Activated naive CD8-positive, alpha-beta T cell (primary cell): ENCODE measurements around the gene PCBD1.
"Not testable (repeated sequence)": the region's sequence is repeated elsewhere in the genome, so short reads cannot be mapped to it uniquely, and the experiment has no call there.

ENCODE experiments used
- H3K27ac Mint-ChIP-seq: one replicate; pipeline ENCODE4 v1.8.0; 2021; ENCODE audit warnings: mixed read lengths
- H3K27me3 Mint-ChIP-seq: one replicate; pipeline ENCODE4 v1.8.0; 2021; ENCODE audit warnings: mixed read lengths
- H3K36me3 Mint-ChIP-seq: one replicate; pipeline ENCODE4 v1.8.0; 2021; ENCODE audit warnings: mixed read lengths
- H3K4me1 Mint-ChIP-seq: one replicate; pipeline ENCODE4 v1.8.0; 2021; ENCODE audit warnings: low read depth, mixed read lengths
- H3K4me3 Mint-ChIP-seq: one replicate; pipeline ENCODE4 v1.8.0; 2021; ENCODE audit warnings: mild to moderate bottlenecking, mixed read lengths
- H3K9me3 Mint-ChIP-seq: one replicate; pipeline ENCODE4 v1.8.0; 2021; ENCODE audit warnings: low read depth, mixed read lengths

The PCBD1 gene

GRCh38 chr10:70925377-70926225 lies 37.2 kb upstream of the PCBD1 start:
- H3K4me3 Mint-ChIP-seq = no peak overlapping the region
- H3K27me3 Mint-ChIP-seq = peaks cover 6% of the 10 kb centered on the region
- H3K27ac Mint-ChIP-seq = no peak overlapping the region
- no peaks in the 10 kb centered on the region for H3K9me3 Mint-ChIP-seq
- H3K4me1 Mint-ChIP-seq = peaks cover 5% of the 10 kb centered on the region
- no peaks in the 10 kb centered on the region for H3K36me3 Mint-ChIP-seq

- Mint-ChIP-seq H3K27me3 (peaks cover 6% of the 10 kb centered on the region), H3K4me1 (peaks cover 5% of the 10 kb centered on the region), H3K9me3 (no peaks in the 10 kb centered on the region), H3K36me3 (no peaks in the 10 kb centered on the region), H3K27ac (no peak overlapping the region), H3K4me3 (no peak overlapping the region)
Observed at GRCh38 chr10:70923696-70924095, 35.3 kb upstream of the PCBD1 start.

DNA sequence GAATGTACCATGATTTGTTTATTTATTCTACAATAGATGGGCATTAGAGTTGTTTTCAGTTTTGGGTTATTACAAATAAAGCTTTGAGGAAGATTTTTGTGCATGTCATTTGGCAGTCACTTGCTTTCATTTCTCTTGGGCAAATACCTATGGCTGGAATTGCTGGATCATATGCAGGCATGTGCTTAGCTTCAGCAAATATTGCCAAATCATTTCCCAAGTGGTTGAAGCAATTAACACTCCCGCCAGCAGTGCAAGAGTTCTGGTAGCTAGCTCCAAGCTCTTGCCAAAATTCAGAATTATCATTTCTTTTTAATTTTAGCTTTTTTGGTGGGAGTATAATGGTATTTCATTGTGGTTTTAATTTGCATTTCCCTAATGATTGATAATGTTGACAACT lies 32.9 kb upstream of the PCBD1 start:
- Mint-ChIP-seq H3K4me1 (peaks cover 5% of the 10 kb centered on the region), H3K36me3 (no peaks in the 10 kb centered on the region), H3K27me3 (peaks cover 6% of the 10 kb centered on the region), H3K4me3 (no peak overlapping the region), H3K9me3 (no peaks in the 10 kb centered on the region), H3K27ac (no peak overlapping the region)

- Mint-ChIP-seq H3K4me1 (peaks cover 4% of the 10 kb centered on the region), H3K4me3 (no peak overlapping the region), H3K27me3 (peaks cover 8% of the 10 kb centered on the region), H3K27ac (no peak overlapping the region), H3K36me3 (no peaks in the 10 kb centered on the region), H3K9me3 (no peaks in the 10 kb centered on the region)
Observed at GRCh38 chr10:70920519-70920918, 32.2 kb upstream of the PCBD1 start.

DNA sequence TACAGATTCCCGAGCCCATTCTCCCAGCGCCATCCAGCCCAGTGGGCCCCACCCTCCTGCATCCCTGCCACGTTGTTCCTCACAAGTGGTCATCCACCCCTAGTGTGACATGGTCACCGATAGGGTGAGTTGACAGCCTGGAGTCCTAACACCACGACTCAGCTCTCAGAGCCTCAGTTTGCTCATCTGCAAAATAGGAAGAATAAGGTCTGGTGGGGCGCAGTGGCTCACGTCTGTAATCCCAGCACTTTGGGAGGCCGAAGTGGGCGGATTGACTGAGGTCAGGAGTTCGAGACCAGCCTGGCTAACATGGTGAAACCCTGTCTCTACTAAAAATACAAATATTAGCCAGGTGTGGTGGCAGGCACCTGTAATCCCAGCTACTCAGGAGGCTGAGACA lies 31.5 kb upstream of the PCBD1 start:
- H3K36me3 Mint-ChIP-seq, H3K27ac Mint-ChIP-seq, H3K9me3 Mint-ChIP-seq, H3K27me3 Mint-ChIP-seq, H3K4me3 Mint-ChIP-seq, H3K4me1 Mint-ChIP-seq: not testable (repeated sequence)

DNA sequence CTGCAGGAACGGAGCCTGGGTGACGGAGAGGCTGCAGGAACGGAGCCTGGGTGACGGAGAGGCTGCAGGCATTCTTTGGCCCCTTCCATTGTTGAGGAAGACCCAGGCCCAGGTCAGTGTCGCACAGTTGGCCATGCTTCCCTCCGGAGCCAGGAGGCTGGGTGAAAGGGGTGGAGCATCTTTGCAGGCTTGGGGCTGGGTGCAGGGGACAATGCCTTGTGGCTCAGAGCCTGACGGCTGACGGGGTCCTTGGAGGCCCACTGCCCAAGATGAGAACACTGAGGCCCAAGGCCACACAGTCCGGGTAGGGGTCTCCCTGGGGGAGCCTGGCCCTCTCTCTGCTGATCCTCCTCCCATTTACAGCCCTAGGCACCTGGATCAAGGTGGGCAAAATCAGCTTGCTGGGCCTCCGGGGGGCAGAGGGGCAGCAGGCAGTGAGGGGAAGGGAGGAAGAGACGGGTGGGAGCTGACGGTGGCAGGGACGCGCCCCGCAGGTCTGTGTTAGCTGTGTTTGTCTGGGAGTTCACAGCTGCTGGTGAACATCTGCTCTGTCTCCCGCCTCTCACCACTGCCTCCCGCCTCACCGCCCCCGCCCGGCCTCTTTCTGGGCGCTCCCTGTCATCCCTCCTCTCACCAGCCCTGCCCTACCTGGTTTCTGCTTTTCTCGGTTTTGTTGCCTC lies 30.6 kb upstream of the PCBD1 start:
- H3K4me1 Mint-ChIP-seq = no peaks in the 10 kb centered on the region
- H3K4me3 Mint-ChIP-seq = no peak overlapping the region
- peaks cover 7% of the 10 kb centered on the region for H3K27me3 Mint-ChIP-seq
- no peak overlapping the region for H3K27ac Mint-ChIP-seq
- no peaks in the 10 kb centered on the region for H3K9me3 Mint-ChIP-seq
- no peaks in the 10 kb centered on the region for H3K36me3 Mint-ChIP-seq

DNA sequence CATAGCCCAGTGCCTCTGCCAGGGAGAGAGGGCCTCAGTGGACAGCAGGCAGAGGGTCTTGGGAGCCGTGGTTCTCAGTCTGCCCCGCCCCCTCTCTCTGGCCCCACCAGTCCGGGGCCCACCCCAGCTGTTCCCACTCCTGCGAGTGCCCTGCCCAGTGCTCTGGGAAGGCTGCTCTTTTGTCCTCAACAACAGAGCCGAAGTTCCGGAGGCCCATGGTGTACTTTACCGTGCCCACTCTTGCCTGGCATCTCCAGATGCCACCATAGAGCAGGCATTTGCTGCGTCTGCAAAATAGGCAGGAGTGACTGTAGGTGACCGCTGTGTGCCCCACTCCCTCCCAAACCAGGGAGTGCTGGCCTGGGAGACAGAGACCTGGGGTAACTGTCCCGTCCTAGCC lies 29.3 kb upstream of the PCBD1 start:
- H3K27me3 Mint-ChIP-seq = peaks cover 5% of the 10 kb centered on the region
- H3K4me3 Mint-ChIP-seq = no peak overlapping the region
- no peaks in the 10 kb centered on the region for H3K9me3 Mint-ChIP-seq
- no peak overlapping the region for H3K27ac Mint-ChIP-seq
- H3K36me3 Mint-ChIP-seq = no peaks in the 10 kb centered on the region
- H3K4me1 Mint-ChIP-seq = no peaks in the 10 kb centered on the region

- no peak overlapping the region for H3K4me3 Mint-ChIP-seq
- H3K9me3 Mint-ChIP-seq = no peaks in the 10 kb centered on the region
- peaks cover 5% of the 10 kb centered on the region for H3K27me3 Mint-ChIP-seq
- no peak overlapping the region for H3K27ac Mint-ChIP-seq
- H3K4me1 Mint-ChIP-seq = no peaks in the 10 kb centered on the region
- no peaks in the 10 kb centered on the region for H3K36me3 Mint-ChIP-seq
Observed at GRCh38 chr10:70917226-70917625, 28.9 kb upstream of the PCBD1 start.

- Mint-ChIP-seq H3K27ac (no peak overlapping the region), H3K27me3 (peaks cover 3% of the 10 kb centered on the region), H3K4me3 (no peak overlapping the region), H3K9me3 (no peaks in the 10 kb centered on the region), H3K4me1 (no peaks in the 10 kb centered on the region), H3K36me3 (no peaks in the 10 kb centered on the region)
Observed at GRCh38 chr10:70916241-70916640, 27.9 kb upstream of the PCBD1 start.

- Mint-ChIP-seq H3K4me1 (no peaks in the 10 kb centered on the region), H3K27ac (no peak overlapping the region), H3K4me3 (no peak overlapping the region), H3K9me3 (no peaks in the 10 kb centered on the region), H3K36me3 (no peaks in the 10 kb centered on the region), H3K27me3 (peaks cover 2% of the 10 kb centered on the region)
Observed at GRCh38 chr10:70915806-70916205, 27.4 kb upstream of the PCBD1 start.

DNA sequence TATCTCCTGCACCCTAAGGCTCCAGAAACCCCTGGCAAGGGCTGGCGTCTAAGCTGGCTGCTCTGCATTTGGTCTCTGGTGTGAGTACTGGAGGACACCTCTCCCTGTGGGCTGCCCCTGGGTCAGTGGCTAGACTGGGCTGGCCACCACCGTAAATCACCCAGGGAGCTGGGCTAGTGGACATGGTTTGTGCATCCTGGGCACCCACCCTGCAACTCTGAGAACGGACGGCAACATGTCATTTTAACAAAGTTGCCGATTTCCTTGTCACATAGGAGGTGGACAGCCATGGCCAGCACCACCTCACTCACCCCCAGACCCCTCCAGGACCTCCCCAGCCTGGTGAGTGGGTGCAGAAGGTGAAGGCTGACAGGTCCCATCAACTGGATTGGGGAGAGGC lies 26.8 kb upstream of the PCBD1 start:
- Mint-ChIP-seq H3K27me3 (peaks cover 2% of the 10 kb centered on the region), H3K27ac (no peak overlapping the region), H3K36me3 (no peaks in the 10 kb centered on the region), H3K9me3 (no peaks in the 10 kb centered on the region), H3K4me1 (no peaks in the 10 kb centered on the region), H3K4me3 (no peak overlapping the region)

DNA sequence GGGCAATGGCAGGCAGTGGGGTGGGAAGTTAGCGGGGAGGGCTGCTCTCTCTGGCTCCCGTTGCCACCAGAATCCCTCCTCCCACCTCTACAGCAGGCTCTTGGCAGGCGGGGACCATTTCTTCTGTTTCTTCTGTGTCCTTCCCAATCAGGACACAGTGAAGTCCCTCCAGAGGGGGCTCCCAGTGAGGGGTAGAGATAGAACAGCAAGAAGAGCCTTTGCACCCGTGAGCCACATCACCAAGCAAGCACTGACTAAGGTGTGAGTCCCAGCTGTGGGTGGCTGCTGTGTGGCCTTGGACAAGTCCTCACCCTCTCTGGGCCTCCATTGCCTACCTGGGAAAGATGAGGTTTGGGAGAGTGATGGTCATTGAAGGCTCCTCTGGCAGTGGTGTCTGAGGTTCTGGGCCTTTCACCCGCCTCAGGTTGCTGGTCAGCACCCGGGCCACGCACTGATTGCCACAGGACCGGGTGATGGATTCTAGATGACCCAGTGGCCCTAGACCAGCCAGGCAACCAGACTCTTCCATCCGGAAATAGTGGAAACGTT lies 26.0 kb upstream of the PCBD1 start:
- Mint-ChIP-seq H3K9me3 (no peaks in the 10 kb centered on the region), H3K27ac (no peak overlapping the region), H3K27me3 (peaks cover 2% of the 10 kb centered on the region), H3K4me3 (no peak overlapping the region), H3K36me3 (no peaks in the 10 kb centered on the region), H3K4me1 (no peaks in the 10 kb centered on the region)

DNA sequence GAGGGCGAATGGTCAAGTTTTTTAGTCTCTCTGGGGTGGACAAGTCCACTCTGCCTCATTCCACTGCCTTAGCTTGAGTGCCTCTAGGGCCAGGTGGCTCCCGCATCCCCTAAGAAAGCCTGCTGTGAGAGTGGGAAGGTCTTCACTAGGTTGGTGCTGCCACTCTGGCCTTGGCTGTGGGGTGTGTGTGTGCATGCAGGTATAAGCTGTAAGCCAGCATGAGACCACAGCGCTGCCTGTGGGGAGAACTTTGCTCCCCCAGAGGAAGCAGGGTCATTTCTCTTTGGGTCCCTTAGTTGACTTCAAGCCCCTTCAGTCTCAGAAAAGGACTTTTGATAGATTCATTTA lies 25.5 kb upstream of the PCBD1 start:
- Mint-ChIP-seq H3K4me3 (no peak overlapping the region), H3K9me3 (no peaks in the 10 kb centered on the region), H3K27me3 (peaks cover 2% of the 10 kb centered on the region), H3K27ac (no peak overlapping the region), H3K36me3 (no peaks in the 10 kb centered on the region), H3K4me1 (no peaks in the 10 kb centered on the region)

DNA sequence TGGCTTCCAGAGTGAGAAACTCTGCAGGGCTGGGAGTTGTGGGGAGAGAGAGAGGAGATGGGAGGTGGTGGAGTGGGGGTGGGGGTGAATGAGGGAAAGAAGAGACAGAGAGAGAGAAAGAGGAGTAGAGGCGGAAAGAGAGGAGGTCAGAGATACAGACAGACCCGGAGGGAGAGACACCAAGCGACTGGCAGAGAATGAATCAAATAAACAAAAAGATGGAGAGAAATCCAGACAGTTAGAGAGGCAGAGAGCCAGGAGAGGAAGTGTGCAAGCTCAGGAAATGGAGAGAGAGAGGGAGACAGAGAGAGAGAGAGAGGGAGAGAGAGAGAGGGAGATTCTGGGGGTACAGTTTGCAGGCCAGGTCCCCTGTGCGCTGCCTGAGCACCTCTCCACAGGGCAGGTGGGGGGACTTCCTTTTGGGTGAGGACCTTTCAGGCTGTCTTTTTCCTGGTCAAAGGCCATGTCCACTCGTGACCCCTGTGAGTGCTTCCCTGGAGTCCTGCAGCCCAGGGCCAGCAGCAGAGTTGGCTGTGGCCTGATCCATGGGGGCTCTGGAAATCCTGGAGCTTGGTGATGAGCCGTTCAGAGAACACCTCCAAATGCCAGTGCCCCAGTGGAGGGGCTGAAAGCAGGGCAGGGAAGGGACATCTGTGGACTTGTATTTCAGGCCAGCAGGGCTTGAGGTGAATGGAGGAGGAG lies 25.0 kb upstream of the PCBD1 start:
- H3K4me1 Mint-ChIP-seq = no peaks in the 10 kb centered on the region
- no peaks in the 10 kb centered on the region for H3K36me3 Mint-ChIP-seq
- H3K27me3 Mint-ChIP-seq = peaks cover 2% of the 10 kb centered on the region
- no peak overlapping the region for H3K4me3 Mint-ChIP-seq
- no peaks in the 10 kb centered on the region for H3K9me3 Mint-ChIP-seq
- no peak overlapping the region for H3K27ac Mint-ChIP-seq

- H3K9me3 Mint-ChIP-seq = no peaks in the 10 kb centered on the region
- no peak overlapping the region for H3K4me3 Mint-ChIP-seq
- H3K27me3 Mint-ChIP-seq = peaks cover 2% of the 10 kb centered on the region
- no peak overlapping the region for H3K27ac Mint-ChIP-seq
- no peaks in the 10 kb centered on the region for H3K36me3 Mint-ChIP-seq
- H3K4me1 Mint-ChIP-seq = no peaks in the 10 kb centered on the region
Observed at GRCh38 chr10:70912556-70912955, 24.2 kb upstream of the PCBD1 start.
